Liver (tissue), 9 donors: Measurements from ENCODE around the gene DNAAF3. TPM values are rescaled to one million over a fixed set of nuclear protein-coding genes. Genes with fewer than 3 reads are reported as not detected.
"Not testable (repeated sequence)": the region's sequence is repeated elsewhere in the genome, so short reads cannot be mapped to it uniquely, and the experiment has no call there.

Experiments
- DNase-seq: peaks from one replicate; pipeline ENCODE4 v3.0.0-alpha.2; 2017; ENCODE audit warnings: low spot score
- H3K27ac ChIP-seq, 2 donors: one replicate each; pipeline ENCODE4 v1.7.0; 2013; ENCODE audit warnings: inconsistent platforms in 2 of 2, low read length in 2 of 2, control low read depth in 1 of 2, low read depth in 1 of 2, mild to moderate bottlenecking in 1 of 2
- H3K27me3 ChIP-seq, 4 donors: one replicate each; pipeline versions ENCODE4 v1.6.1 to v1.7.0; 2013; ENCODE audit warnings: low read length in 3 of 4, inconsistent platforms in 1 of 4, mild to moderate bottlenecking in 1 of 4, moderate library complexity in 1 of 4; ENCODE audit not compliant: control insufficient read depth in 4 of 4, insufficient read depth in 4 of 4
- H3K36me3 ChIP-seq, 4 donors: one replicate each; pipeline versions ENCODE4 v1.6.1 to v1.7.0; 2013; ENCODE audit warnings: low read length in 3 of 4, mild to moderate bottlenecking in 3 of 4, low read depth in 1 of 4, moderate library complexity in 1 of 4; ENCODE audit not compliant: control insufficient read depth in 4 of 4, insufficient read depth in 3 of 4
- H3K4me1 ChIP-seq, 4 donors: one replicate each; pipeline versions ENCODE4 v1.6.1 to v1.7.0; 2013; ENCODE audit warnings: low read length in 3 of 4, mild to moderate bottlenecking in 3 of 4, moderate library complexity in 1 of 4; ENCODE audit not compliant: control insufficient read depth in 4 of 4, insufficient read depth in 4 of 4
- H3K4me3 ChIP-seq, 3 donors: one replicate each; pipeline versions ENCODE4 v1.6.1 to v1.7.0; 2013; ENCODE audit warnings: low read length in 3 of 3, control low read depth in 1 of 3, low read depth in 1 of 3, mild to moderate bottlenecking in 1 of 3
- H3K9ac ChIP-seq, 2 donors: one replicate each; pipeline ENCODE4 v1.7.0; 2013; ENCODE audit warnings: low read length in 2 of 2, mild to moderate bottlenecking in 2 of 2, moderate library complexity in 2 of 2, control low read depth in 1 of 2, low read depth in 1 of 2
- H3K9me3 ChIP-seq, 4 donors: one replicate each; pipeline versions ENCODE4 v1.6.1 to v1.7.0; 2013; ENCODE audit warnings: low read length in 3 of 4; ENCODE audit not compliant: control insufficient read depth in 4 of 4
- ATF3 ChIP-seq: IDR thresholded peaks from 2 replicates; pipeline ENCODE4 v1.6.1; 2016; ENCODE audit warnings: antibody characterized with exemption
- EGR1 ChIP-seq, 2 donors: IDR thresholded peaks; 2 replicates each; pipeline ENCODE4 v1.6.1; 2016 to 2018; ENCODE audit warnings: antibody characterized with exemption in 2 of 2, low read depth in 2 of 2
- FOXA1 ChIP-seq: IDR thresholded peaks from 2 replicates; pipeline ENCODE4 v1.6.1; 2016; ENCODE audit warnings: antibody characterized with exemption
- FOXA2 ChIP-seq: IDR thresholded peaks from 2 replicates; pipeline ENCODE4 v1.6.1; 2016; ENCODE audit warnings: antibody characterized with exemption
- GABPA ChIP-seq, 2 donors: IDR thresholded peaks in 1 of 2; conservative IDR thresholded peaks in 1 of 2; 2 replicates each; pipeline ENCODE4 v1.6.1; 2016; ENCODE audit warnings: antibody characterized with exemption in 2 of 2, mild to moderate bottlenecking in 1 of 2, moderate library complexity in 1 of 2
- HNF4A ChIP-seq, 2 donors: conservative IDR thresholded peaks; 2 replicates each; pipeline ENCODE4 v1.6.1; 2016; ENCODE audit warnings: antibody characterized with exemption in 2 of 2, mild to moderate bottlenecking in 2 of 2
- HNF4G ChIP-seq: IDR thresholded peaks from 2 replicates; pipeline ENCODE4 v1.6.1; 2016; ENCODE audit warnings: antibody characterized with exemption
- JUND ChIP-seq, 2 donors: IDR thresholded peaks; 2 replicates each; pipeline ENCODE4 v1.6.1; 2016; ENCODE audit warnings: antibody characterized with exemption in 2 of 2
- MAX ChIP-seq: IDR thresholded peaks from 2 replicates; pipeline ENCODE4 v1.6.1; 2016; ENCODE audit warnings: antibody characterized with exemption
- NR2F2 ChIP-seq: IDR thresholded peaks from 2 replicates; pipeline ENCODE4 v1.6.1; 2016; ENCODE audit warnings: antibody characterized with exemption
- RAD21 ChIP-seq, 2 donors: IDR thresholded peaks; 2 replicates each; pipeline ENCODE4 v1.6.1; 2016; ENCODE audit warnings: antibody characterized with exemption in 2 of 2, mild to moderate bottlenecking in 2 of 2
- REST ChIP-seq: IDR thresholded peaks from 2 replicates; pipeline ENCODE4 v1.6.1; 2016; ENCODE audit warnings: antibody characterized with exemption, mild to moderate bottlenecking
- RXRA ChIP-seq, 2 donors: IDR thresholded peaks; 2 replicates each; pipeline ENCODE4 v1.6.1; 2017 to 2018; ENCODE audit warnings: antibody characterized with exemption in 2 of 2, mild to moderate bottlenecking in 1 of 2
- SP1 ChIP-seq: IDR thresholded peaks from 2 replicates; pipeline ENCODE4 v1.6.1; 2018; ENCODE audit warnings: antibody characterized with exemption, mild to moderate bottlenecking
- TAF1 ChIP-seq: conservative IDR thresholded peaks from 2 replicates; pipeline ENCODE4 v1.6.1; 2016; ENCODE audit warnings: antibody characterized with exemption, mild to moderate bottlenecking
- YY1 ChIP-seq: IDR thresholded peaks from 2 replicates; pipeline ENCODE4 v1.6.1; 2016; ENCODE audit warnings: antibody characterized with exemption, mild to moderate bottlenecking
- WGBS: extraction: QIAGEN DNeasy Blood & Tissue Kit; methylation state at CpG from one replicate; pipeline ENCODE4 v1.1.7; 2013; 5-methylcytosine and 5-hydroxymethylcytosine counted together
- polyA plus RNA-seq, 2 donors: library from polyadenylated mRNA; stranded (reverse) in 1 of 2; unstranded in 1 of 2; fragments of 200-250 nt in 1 of 2; fragments of >200 nt in 1 of 2; fragmentation: Nextera tagmentation in 1 of 2; extraction: Ambion mirVana in 1 of 2; gene quantifications; one replicate each; pipeline versions ENCODE4 v1.2.1 to v1.2.3, GENCODE V29; 2013 to 2015
- total RNA-seq, 2 donors: library from RNA; depleted of rRNA; stranded (reverse); fragments of >200 nt; gene quantifications; one replicate each; pipeline ENCODE4 v1.2.3, GENCODE V29; 2014
- donor health status: healthy.
- donor health status: healthy.
- donor health status: healthy.
- donor health status: healthy.
- donor health status: healthy.

The DNAAF3 gene
- total and polyA plus RNA-seq, 4 donors = 0.18 to 0.64 (median 0.37) TPM

GRCh38 chr19:55206664-55207500, 40.5 kb upstream of the DNAAF3 start:
- no peaks in the 10 kb centered on the region for H3K9me3 ChIP-seq
- H3K36me3 ChIP-seq = no peaks in the 10 kb centered on the region
- no peaks in the 10 kb centered on the region for H3K27me3 ChIP-seq
- peak overlapping the region; percentile 43 to 90 for H3K27ac ChIP-seq
- peak; percentile 48 for TF ChIP-seq MAX
- TF ChIP-seq GABPA (IDR thresholded peaks at IDR 0.05 in 1 of 2, conservative IDR thresholded peaks at IDR 0.05 in 1 of 2) = no peak
- TF ChIP-seq RAD21 (IDR thresholded peaks at IDR 0.05) = peak in 1 of 2 donors; percentile 57
- TF ChIP-seq YY1 = peak; percentile 72
- TF ChIP-seq EGR1 (IDR thresholded peaks at IDR 0.05; ENCODE audit: low read depth in 2 of 2) = peak; percentile 90 to 99
- TF ChIP-seq RXRA (IDR thresholded peaks at IDR 0.05) = peak; percentile 64 to 84
- TF ChIP-seq TAF1 = peak; percentile 82
- no peak for TF ChIP-seq FOXA1
- TF ChIP-seq HNF4A (conservative IDR thresholded peaks at IDR 0.05) = peak; percentile 91 to 94
- TF ChIP-seq JUND (IDR thresholded peaks at IDR 0.05) = peak; percentile 99 to 100
- peak; percentile 71 for TF ChIP-seq FOXA2
- peak; percentile 97 for TF ChIP-seq ATF3
- TF ChIP-seq REST = peak; percentile 92
- TF ChIP-seq HNF4G = no peak
- peak; percentile 82 for TF ChIP-seq SP1
- peak; percentile 27 for TF ChIP-seq NR2F2
- DNase-seq = peak; percentile 79
- H3K9ac ChIP-seq = peak overlapping the region in 1 of 2 donors; percentile 97
- H3K4me1 ChIP-seq = peaks cover 0 to 9% (median 5%) of the 10 kb centered on the region in 4 donors
- H3K4me3 ChIP-seq = peak overlapping the region in 2 of 3 donors; percentile 49 to 64
- WGBS = 14% methylated on average over 29 of the region's 29 CpGs

GRCh38 chr19:55202199-55202598, 35.8 kb upstream of the DNAAF3 start:
- not testable (repeated sequence) for DNase-seq, H3K9ac ChIP-seq, H3K36me3 ChIP-seq

More at GRCh38 chr19:55202199-55202598, 35.8 kb upstream of the DNAAF3 start:
- TF ChIP-seq RAD21 (IDR thresholded peaks at IDR 0.05) = peak in 1 of 2 donors; percentile 21
- H3K27ac ChIP-seq, H3K4me1 ChIP-seq, H3K27me3 ChIP-seq, H3K4me3 ChIP-seq, H3K9me3 ChIP-seq: not testable (repeated sequence)
- 84% methylated on average over 10 of the region's 10 CpGs for WGBS
